Ishikawa (cell line): ENCODE measurements around the gene EPN2.

ENCODE experiments used
- CEBPB ChIP-seq: IDR thresholded peaks from 2 replicates; pipeline ENCODE4 v1.6.1; 2012
- CREB1 ChIP-seq: IDR thresholded peaks from 2 replicates; pipeline ENCODE4 v1.6.1; 2012; ENCODE audit warnings: low read depth
- EGR1 ChIP-seq: IDR thresholded peaks from 2 replicates; pipeline ENCODE4 v1.6.1; 2012
- EP300 ChIP-seq: IDR thresholded peaks from 2 replicates; pipeline ENCODE4 v1.6.1; 2012; ENCODE audit warnings: borderline replicate concordance
- FOXM1 ChIP-seq: IDR thresholded peaks from 2 replicates; pipeline ENCODE4 v1.6.1; 2012; ENCODE audit warnings: low read depth, borderline replicate concordance
- MAX ChIP-seq: IDR thresholded peaks from 2 replicates; pipeline ENCODE4 v1.6.1; 2012
- NFIC ChIP-seq: IDR thresholded peaks from 2 replicates; pipeline ENCODE4 v1.6.1; 2012
- RAD21 ChIP-seq: IDR thresholded peaks from 2 replicates; pipeline ENCODE4 v1.6.1; 2012; ENCODE audit warnings: low read depth
- REST ChIP-seq: IDR thresholded peaks from 2 replicates; pipeline ENCODE4 v1.6.1; 2012; ENCODE audit warnings: low read depth, mild to moderate bottlenecking
- TAF1 ChIP-seq: IDR thresholded peaks from 2 replicates; pipeline ENCODE4 v1.6.1; 2012; ENCODE audit warnings: low read depth, mild to moderate bottlenecking
- TCF12 ChIP-seq: IDR thresholded peaks from 2 replicates; pipeline ENCODE4 v1.6.1; 2012; ENCODE audit warnings: low read depth
- TEAD4 ChIP-seq: IDR thresholded peaks from 2 replicates; pipeline ENCODE4 v1.6.1; 2012
- USF1 ChIP-seq: IDR thresholded peaks from 2 replicates; pipeline ENCODE4 v1.6.1; 2012
- YY1 ChIP-seq: IDR thresholded peaks from 2 replicates; pipeline ENCODE4 v1.6.1; 2012; ENCODE audit warnings: low read depth
- ZBTB7A ChIP-seq: IDR thresholded peaks from 2 replicates; pipeline ENCODE4 v1.6.1; 2012; ENCODE audit warnings: low read depth

The EPN2 gene

GRCh38 chr17:19346351-19347255 lies 109.4 kb downstream of the EPN2 start:
- TF ChIP-seq MAX (no peak), YY1 (no peak), CEBPB (no peak), CREB1 (no peak), EGR1 (no peak), ZBTB7A (no peak), NFIC (no peak), RAD21 (no peak), EP300 (no peak), TCF12 (no peak), TAF1 (no peak), REST (no peak), FOXM1 (no peak), TEAD4 (no peak)

GRCh38 chr17:19347323-19348080 lies 110.3 kb downstream of the EPN2 start:
- TF ChIP-seq TAF1 (no peak), CEBPB (no peak), YY1 (no peak), USF1 (no peak), NFIC (no peak), CREB1 (no peak), TEAD4 (no peak), ZBTB7A (no peak), TCF12 (no peak), FOXM1 (no peak), EGR1 (no peak), EP300 (no peak), REST (no peak), MAX (no peak), RAD21 (no peak)

GRCh38 chr17:19348081-19348650 lies 111.0 kb downstream of the EPN2 start:
- TF ChIP-seq NFIC (no peak), CREB1 (no peak), USF1 (no peak)

- TF ChIP-seq TEAD4 (no peak), FOXM1 (no peak), RAD21 (no peak), CREB1 (no peak), EP300 (no peak), REST (no peak), USF1 (no peak), ZBTB7A (no peak), CEBPB (no peak), EGR1 (no peak), MAX (no peak), TCF12 (no peak), NFIC (no peak), TAF1 (no peak), YY1 (no peak)
These were observed 111.6 kb downstream of the EPN2 start for GRCh38 chr17:19348806-19349205.
